H4 (cell line): ENCODE data around the gene F5. TPM values are rescaled to one million over a fixed set of nuclear protein-coding genes. Genes with fewer than 3 reads are reported as not detected.
A peak's percentile ranks its signal among the peaks of the same experiment; 100 is the strongest.
"Not testable (repeated sequence)": the region's sequence is repeated elsewhere in the genome, so short reads cannot be mapped to it uniquely, and the experiment has no call there.

Experiments
- DNase-seq: peaks from one replicate; pipeline ENCODE4 v3.0.0-alpha.2; 2015; ENCODE audit warnings: low spot score
- total RNA-seq: library from RNA; depleted of rRNA; stranded (reverse); fragments of >200 nt; shearing (Covaris generic); gene quantifications from 2 replicates; pipeline ENCODE4 v1.2.3, GENCODE V29; 2014

Gene F5
- total RNA-seq, 1 experiment from 2014 or later, result not detected

DNA sequence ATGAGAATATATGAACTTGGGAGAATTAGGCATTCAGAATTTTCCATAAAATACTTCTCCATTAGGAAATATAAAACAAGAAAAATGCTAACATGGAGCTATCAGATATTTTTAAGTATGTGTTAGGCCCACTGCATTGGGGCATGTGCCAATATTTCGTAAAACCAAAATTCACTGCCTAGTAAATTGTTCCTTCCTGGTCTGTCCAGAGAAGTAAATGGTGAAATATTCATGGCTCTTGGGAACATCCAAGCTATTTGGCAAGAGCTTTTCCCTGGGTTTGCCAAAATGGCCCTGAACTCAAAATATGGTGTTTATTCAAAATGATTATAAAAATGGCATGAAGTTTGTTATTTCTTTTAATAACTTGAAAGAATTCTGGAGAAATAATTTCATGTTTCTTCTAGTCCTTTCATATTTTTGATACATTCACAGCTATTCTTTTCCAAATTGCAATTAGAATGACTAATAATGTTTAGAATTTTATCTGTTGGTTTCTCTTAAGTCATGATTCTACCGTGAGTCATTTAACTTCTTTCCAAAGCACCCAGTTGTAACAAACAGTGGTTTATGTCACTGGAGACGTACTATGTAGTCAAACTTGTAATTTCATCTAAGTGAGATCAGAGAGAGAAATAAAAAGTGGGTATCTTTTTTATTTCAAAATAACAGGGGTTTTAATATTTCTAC lies 74.8 kb downstream of the F5 start:
- DNase-seq, result peak; percentile 46

- DNase-seq, result no peak
Observed at GRCh38 chr1:169510060-169510459, 76.2 kb downstream of the F5 start.

DNA sequence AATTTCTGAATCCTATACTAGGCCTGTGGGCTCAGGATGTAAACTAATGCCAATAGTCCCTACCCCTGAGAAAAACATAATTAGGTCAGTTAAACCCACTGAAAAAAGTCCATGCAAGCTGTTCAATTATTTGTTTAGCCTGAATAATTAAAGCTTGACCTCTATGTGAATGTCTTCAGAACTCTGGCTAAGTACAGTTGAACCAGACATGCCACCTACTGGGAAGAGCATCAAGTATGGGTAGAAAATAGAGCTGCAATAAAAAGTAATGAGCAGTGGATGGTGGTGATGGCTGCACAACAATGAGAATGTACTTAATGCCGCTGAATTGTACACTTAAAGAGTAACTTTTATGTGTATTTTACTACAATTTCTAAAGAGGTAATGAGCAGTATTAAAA lies 76.9 kb downstream of the F5 start:
- DNase-seq, result no peak

GRCh38 chr1:169508432-169509338 lies 77.6 kb downstream of the F5 start:
- DNase-seq, result no peak

- DNase-seq, result no peak
Observed at GRCh38 chr1:169507413-169507812, 78.9 kb downstream of the F5 start.

DNA sequence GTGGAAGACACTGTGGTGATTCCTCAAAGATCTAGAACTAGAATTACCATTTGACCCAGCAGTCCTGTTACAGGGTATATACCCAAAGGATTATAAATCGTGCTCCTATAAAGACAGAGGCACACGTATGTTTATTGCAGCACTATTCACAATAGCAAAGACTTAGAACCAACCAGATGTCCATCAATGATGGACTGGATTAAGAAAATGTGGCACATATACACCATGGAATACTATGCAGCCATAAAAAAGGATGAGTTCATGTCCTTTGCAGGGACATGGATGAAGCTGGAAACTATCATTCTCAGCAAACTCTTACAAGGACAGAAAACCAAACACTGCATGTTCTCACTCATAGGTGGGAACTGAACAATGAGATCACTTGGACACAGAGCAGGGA lies 82.7 kb downstream of the F5 start:
- not testable (repeated sequence) for DNase-seq

DNA sequence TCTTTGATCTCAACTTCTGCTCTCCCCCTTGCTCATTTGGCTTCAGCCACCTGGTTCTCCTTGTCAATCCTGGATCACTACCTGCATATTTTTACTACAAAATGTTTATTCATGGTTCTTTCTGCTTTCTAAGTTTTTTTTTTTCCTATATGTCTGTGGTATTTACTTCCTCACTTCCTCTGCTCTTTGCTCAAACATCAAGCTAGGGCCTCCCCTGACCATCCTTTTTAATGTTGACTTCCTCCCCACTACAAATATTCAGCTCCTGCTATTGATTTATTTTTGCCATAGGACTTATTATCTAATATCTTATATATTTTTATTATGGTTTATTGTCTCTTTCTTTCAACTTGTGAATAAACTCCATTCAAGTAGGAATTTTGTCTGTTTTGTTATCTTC lies 86.5 kb downstream of the F5 start:
- DNase-seq, result no peak

DNA sequence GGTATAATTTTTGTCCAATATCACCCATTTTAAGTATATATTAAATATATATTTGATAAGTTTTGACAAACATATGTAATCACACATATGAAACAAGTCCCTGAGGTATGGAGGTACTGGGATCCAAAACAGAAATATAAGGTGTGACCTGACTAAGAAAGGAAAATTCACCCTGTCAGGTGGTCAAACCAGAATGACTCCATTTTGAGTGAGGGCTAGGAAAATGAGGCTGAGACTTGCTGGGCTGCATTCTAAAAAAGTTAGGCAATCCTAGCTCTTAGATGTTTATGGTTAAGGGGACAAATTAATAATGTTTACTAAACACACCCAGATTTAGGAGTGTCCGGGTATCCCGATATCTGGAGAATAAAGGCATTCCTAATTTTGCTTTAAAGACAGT lies 89.0 kb downstream of the F5 start:
- no peak for DNase-seq

DNA sequence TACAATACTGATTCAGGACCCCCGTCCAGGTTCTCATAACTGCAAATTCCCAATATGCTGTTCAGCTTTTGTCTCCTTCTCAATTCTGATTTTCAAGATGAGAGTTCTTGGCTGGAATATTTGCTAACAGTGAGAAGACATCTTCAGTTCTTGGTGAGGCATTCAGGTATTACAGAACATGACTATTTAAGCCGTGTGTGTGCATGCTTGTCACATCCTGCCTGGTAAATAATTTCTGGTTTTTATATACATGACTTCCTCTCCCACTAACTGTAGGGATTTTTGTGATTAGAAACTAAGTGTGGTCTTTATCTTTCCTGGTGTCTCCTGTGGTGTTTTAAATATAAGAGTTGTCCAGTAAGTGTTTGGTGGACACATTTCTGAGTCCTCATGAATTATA lies 90.4 kb downstream of the F5 start:
- no peak for DNase-seq

- no peak for DNase-seq
Observed at GRCh38 chr1:169495046-169495775, 91.1 kb downstream of the F5 start.

- no peak for DNase-seq
Observed at GRCh38 chr1:169494343-169494742, 91.9 kb downstream of the F5 start.

- no peak for DNase-seq
Observed at GRCh38 chr1:169493251-169493650, 93.0 kb downstream of the F5 start.

- no peak for DNase-seq
Observed at GRCh38 chr1:169491845-169492281, 94.4 kb downstream of the F5 start.

DNA sequence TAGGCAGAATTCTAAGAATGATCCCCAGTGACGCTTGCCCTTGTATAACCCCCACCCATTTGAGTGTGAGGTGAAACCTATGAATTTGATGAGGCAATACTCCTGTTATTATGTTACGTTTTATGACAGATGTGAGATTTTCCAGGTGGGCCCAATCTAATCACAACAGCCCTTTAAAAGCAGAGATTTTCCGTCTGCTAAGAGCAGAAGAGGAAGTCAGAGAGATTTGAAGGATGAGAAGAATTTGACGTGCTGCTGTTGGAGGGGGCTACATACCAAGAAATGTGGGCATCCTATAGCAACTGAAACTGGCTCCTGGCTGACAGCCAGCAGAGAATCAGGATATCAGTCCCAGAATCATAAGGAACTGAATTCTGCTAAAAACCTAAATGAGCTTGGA lies 98.1 kb downstream of the F5 start:
- no peak for DNase-seq

- DNase-seq, result no peak
Observed at GRCh38 chr1:169487561-169487960, 98.7 kb downstream of the F5 start.

DNA sequence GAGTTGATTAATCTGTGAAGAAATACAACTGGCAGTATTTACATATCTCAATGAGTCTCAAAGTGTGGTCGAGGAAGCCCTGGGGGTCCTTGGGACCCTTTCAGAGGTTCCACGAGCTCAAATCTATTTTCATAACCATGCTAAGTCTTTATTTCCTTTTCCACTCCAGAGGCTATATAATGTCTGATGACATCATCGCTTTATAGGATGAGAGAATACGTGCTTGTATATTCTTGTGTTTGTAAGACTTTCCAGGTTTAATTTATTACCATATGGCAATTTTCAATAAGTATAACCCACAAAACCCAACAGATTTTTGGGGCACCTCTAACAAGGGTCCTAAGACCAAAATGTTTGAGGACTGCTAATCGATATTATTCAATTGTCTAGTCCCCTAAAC lies 99.1 kb downstream of the F5 start:
- DNase-seq, result no peak

DNA sequence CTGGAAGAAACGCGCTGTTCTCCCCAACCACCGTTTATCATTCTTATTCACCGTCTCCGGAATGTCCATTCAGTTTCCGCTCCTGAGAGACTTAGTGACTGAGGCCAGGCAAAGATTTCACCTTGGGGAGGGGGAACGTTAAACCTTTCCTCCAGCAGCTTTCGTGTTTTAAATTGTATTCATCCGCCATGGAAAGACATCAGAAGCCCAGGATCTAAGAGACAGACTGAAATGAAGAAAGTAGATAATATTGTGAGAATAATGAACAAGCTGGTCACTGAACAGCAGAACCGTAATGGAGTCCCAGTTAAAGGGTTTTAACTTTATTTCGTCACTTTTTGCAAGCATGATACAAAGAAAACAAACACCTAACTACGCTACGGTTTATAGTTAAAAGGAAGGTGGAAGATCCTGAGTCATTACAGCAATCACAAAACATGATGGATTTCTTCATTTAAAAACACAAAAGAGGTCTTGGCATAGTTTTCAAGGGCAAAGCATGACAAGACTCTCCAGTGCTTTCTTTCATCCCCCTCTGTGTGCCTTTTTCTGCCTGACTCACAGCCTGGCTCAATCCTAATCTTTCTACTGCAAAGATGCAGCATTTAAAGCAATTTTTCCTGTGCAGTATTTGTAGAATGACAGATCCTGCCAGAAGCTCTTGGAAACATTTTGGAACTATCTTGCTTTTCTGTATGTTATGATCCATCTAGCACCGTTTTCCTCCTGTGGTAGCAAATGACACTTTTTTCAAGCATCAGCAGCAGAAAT lies 99.8 kb downstream of the F5 start:
- DNase-seq, result no peak

DNA sequence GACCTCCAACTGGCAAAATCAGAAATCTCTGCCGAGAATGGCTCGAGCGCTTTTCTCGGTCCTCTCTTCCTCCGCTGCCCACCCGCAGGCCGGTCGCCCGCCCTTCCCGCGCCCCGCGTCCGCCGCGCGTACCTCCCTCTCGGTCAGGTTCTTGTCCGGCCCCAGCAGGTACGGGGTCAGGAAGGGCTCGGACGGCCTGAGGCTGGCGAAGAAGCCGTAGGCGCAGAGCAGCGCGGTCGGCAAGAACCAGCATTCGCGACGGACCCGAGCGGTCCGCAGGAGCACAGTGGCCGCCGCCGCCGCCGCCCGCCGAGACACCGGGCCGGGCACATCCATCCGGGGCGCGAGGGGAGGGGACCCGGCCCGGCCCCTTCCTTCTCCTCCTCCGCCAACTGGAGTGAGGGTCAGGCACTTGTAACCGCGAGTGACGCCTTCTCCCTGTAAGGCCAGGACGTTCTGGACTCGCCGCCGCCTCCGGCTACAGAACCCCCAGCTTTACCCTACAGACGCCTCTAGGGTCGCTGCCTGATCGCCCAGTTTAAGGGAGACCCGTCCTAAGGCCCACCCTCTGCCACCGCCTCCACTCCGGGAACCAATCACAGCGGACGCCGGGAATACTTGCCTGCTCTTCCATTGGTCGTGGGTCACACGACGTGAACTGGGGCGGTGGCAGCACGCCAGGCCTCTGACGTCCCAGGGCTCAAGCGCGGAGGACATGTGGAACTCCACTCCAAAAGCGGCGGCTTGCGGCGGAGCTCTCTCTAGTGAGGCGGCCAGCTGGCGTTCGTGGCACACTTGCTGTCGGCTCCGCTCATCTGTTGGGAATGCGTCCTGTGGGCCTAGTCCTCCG lies 100.6 kb downstream of the F5 start, which contains the start of gene SLC19A2:
Gene SLC19A2 (minus strand): TSS at position 514 of the 850 bp plus-strand sequence. CDS start 178 bp downstream, at position 336.
- peak; percentile 99 for DNase-seq

DNA sequence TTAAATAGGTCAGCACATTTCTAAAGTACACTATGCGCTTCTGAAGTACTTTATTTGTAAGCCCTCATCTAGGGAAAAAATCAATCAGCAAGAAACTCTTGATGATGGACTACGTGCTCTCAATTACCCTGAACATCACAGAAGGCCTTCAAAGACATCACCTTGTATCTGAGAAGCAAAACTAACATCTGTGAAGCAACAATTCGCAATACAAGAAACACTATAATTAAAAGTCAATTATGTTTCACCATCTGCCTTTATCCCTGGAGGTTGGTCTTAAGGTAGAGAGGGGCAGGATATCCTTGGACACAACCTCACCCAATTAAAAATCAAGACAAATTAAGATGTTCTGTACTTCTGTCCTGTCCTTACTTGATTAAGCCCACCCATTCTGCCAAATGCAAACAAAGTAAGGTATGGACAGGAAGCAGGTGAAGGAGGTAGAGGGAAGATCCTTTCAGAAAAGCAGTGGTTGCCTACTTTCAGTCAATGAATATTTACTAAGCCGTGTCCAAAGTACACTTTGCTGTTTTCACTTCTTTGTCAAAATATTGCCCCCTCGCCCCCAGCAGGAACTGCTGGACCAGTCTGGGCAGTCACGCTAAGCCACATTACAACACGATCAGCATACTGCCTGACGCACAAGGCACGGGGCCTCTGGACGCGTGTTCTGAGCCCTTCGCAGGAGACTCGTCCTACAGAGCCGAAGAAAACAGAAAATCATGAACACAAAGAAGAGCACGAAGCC lies 101.4 kb downstream of the F5 start:
- peak; percentile 34 for DNase-seq

DNA sequence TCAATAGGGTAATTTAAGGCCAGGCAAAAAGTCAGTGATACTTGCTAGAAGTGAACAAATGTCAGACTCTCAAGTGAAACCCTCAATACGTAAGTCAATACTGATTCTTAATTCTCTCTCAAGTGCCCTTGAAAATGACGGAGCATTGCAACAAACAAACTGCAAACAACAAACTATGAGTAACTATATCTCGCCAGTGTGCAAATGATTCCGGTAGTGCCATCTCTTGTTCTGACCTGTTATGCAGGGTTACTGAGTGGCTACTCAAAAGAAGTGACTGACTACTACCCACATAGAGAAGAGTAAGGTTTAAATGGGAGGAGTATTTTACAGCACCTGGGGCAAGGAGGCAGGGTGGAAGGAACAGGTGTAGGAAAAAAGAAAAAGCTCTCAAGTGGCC lies 102.2 kb downstream of the F5 start:
- no peak for DNase-seq
